HL-60 (cell line): ENCODE data around the gene SPP1.

ENCODE experiments used
- CTCF ChIP-seq: IDR thresholded peaks from one replicate; pipeline ENCODE4 v1.5.1; 2011; ENCODE audit warnings: low read length, control low read depth, inconsistent platforms; ENCODE audit not compliant: insufficient read depth
- GABPA ChIP-seq: IDR thresholded peaks from 2 replicates; pipeline ENCODE4 v1.6.1; 2012; ENCODE audit warnings: low read depth
- POLR2AphosphoS5 ChIP-seq: IDR thresholded peaks from 2 replicates; pipeline ENCODE4 v1.6.1; 2012; ENCODE audit warnings: low read depth
- SPI1 ChIP-seq: IDR thresholded peaks from 2 replicates; pipeline ENCODE4 v1.6.1; 2012; ENCODE audit warnings: low read depth, mild to moderate bottlenecking, borderline replicate concordance

- TF ChIP-seq CTCF (no peak), GABPA (no peak), POLR2AphosphoS5 (no peak), SPI1 (no peak)
Measured at GRCh38 chr4:87947381-87948160, 27.9 kb upstream of the SPP1 start.
